Measurements from ENCODE around the gene MIOS. TPM values are rescaled to one million over a fixed set of nuclear protein-coding genes. Genes with fewer than 3 reads are reported as not detected.
A peak's percentile ranks its signal among the peaks of the same experiment; 100 is the strongest.

Gene MIOS
- polyA plus RNA-seq, 1 donor from 2014 or later, result 38.8 TPM

DNA sequence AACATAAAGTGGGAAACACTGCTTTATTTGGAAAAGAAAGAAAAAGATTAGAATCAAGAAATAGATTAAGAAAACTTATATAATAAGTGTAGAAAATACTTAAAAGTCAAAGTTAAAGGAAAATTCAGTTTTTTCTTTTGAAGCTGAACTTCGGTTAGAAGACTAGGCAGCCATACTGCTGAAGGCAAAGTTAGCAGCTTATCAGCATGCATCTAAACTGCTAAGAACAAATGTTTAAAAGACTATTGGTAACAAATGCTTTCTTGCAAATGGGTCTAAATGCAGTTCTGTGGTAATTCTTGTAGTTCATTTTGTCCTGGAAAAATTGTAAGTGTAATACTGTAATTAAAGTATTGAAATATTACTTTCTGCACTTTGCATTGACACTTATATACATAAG, 18.0 kb downstream of the MIOS start:
- Mint-ChIP-seq H3K4me1 (peaks cover 0 to 4% (median 2%) of the 10 kb centered on the region in 3 donors), H3K4me3 (no peak overlapping the region), H3K27me3 (no peaks in the 10 kb centered on the region), H3K9me3 (no peaks in the 10 kb centered on the region), H3K27ac (no peak overlapping the region), H3K36me3 (no peaks in the 10 kb centered on the region)

GRCh38 chr7:7585241-7585928, 18.7 kb downstream of the MIOS start:
- Mint-ChIP-seq H3K36me3 (peaks cover 4% of the 10 kb centered on the region), H3K9me3 (no peaks in the 10 kb centered on the region), H3K4me3 (no peak overlapping the region), H3K4me1 (peaks cover 0 to 8% (median 2%) of the 10 kb centered on the region in 3 donors), H3K27me3 (no peaks in the 10 kb centered on the region), H3K27ac (no peak overlapping the region)

DNA sequence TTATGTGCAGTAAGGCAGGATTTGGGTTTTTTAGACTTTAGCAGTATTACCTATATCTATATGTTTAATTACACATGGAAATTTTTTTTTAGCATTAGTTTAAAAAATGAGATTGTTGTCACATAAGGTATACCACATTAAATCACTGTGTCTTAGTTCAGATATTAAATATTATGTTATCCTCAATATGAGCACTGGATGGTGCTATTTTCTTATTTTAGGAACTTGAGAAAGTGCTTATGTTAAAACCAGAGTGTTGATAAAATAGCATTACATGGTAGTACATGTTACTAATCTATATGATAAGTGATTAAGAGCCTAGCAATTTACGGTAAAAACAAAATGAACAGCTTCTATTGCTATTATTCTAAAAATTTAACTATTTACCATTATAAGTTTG, 28.8 kb downstream of the MIOS start:
- Mint-ChIP-seq H3K9me3 (no peaks in the 10 kb centered on the region), H3K4me3 (no peak overlapping the region), H3K27ac (no peak overlapping the region)

GRCh38 chr7:7596176-7596575, 29.5 kb downstream of the MIOS start:
- Mint-ChIP-seq H3K36me3 (peaks cover 5% of the 10 kb centered on the region), H3K27me3 (no peaks in the 10 kb centered on the region), H3K4me1 (peaks cover 0 to 2% (median 0%) of the 10 kb centered on the region in 3 donors), H3K27ac (no peak overlapping the region), H3K9me3 (no peaks in the 10 kb centered on the region), H3K4me3 (no peak overlapping the region)

More for the DNA sequence above, 28.8 kb downstream of the MIOS start:
- H3K27me3 Mint-ChIP-seq, result no peaks in the 10 kb centered on the region
- H3K36me3 Mint-ChIP-seq, result peaks cover 5% of the 10 kb centered on the region
- peaks cover 0 to 2% (median 0%) of the 10 kb centered on the region in 3 donors for H3K4me1 Mint-ChIP-seq

DNA sequence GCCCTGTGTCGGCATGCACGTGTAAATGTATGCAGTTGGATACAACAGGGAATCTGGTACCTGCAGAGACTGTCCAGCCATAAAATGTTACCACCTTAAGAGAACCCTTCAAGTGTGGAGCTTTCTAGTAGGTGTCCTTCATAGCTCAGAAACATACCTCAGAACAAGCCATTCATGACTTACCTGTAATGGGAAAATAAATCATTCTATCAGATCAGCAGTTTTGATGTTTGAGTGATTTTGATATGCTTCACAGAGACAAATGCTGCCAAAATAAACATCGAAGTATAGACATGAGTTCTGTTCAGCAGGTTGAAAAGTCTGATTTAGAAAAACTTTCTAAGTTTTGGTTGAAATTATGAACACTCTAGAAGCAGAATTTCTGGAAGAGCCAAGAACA, 40.3 kb downstream of the MIOS start:
- Mint-ChIP-seq H3K27me3 (no peaks in the 10 kb centered on the region), H3K27ac (no peak overlapping the region), H3K36me3 (peaks cover 4% of the 10 kb centered on the region), H3K4me1 (no peaks in the 10 kb centered on the region), H3K9me3 (no peaks in the 10 kb centered on the region), H3K4me3 (no peak overlapping the region)

- peaks cover 4% of the 10 kb centered on the region for H3K36me3 Mint-ChIP-seq
- H3K27me3 Mint-ChIP-seq, result no peaks in the 10 kb centered on the region
- peaks cover 0 to 3% (median 0%) of the 10 kb centered on the region in 3 donors for H3K4me1 Mint-ChIP-seq
- H3K27ac Mint-ChIP-seq, result no peak overlapping the region
- H3K9me3 Mint-ChIP-seq, result no peaks in the 10 kb centered on the region
- no peak overlapping the region for H3K4me3 Mint-ChIP-seq
Observed at GRCh38 chr7:7609330-7609729, 42.6 kb downstream of the MIOS start.

DNA sequence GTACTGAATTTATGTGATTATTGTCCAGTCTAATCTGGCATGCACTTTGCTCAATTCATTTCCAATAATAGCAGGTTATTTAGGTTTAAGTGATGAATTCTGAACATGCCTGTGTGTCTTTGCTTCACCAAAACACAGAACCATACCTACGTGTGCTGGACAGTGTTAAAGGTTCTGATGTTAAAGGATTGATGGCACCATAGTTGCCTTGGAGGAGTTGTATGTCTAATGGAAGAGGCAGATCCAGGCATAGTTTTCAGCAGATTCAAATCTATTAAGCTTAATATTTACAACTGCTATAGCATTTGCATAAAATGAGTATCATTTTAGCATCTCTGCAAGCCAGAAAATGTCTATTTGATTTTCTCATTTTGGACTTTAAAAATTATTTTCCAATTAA, 45.8 kb downstream of the MIOS start:
- H3K27me3 Mint-ChIP-seq, result no peaks in the 10 kb centered on the region
- no peaks in the 10 kb centered on the region for H3K9me3 Mint-ChIP-seq
- H3K4me1 Mint-ChIP-seq, result peaks cover 2 to 6% (median 6%) of the 10 kb centered on the region in 3 donors
- no peak overlapping the region for H3K4me3 Mint-ChIP-seq
- H3K36me3 Mint-ChIP-seq, result peaks cover 4% of the 10 kb centered on the region
- peak overlapping the region in 1 of 3 donors; percentile 36 for H3K27ac Mint-ChIP-seq

DNA sequence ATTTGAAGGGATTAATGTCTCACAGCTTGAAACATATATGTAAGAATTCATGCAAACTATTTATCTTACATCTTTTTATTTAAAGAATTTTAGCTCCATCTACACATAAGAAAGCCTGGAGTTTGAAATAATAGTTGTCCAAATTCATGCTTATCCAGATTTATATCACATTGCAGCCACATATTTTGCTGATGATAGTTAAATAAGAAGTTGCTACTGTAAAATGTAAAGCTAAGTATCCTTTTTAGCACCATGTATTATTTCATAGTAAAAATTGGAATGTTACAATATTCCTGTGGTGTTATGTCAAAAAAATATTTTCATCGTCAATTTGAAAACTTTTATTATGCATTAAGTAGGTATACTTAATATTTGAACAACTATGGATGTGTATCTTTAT, 46.5 kb downstream of the MIOS start:
- H3K27me3 Mint-ChIP-seq, result no peaks in the 10 kb centered on the region
- H3K4me1 Mint-ChIP-seq, result peaks cover 2 to 6% (median 6%) of the 10 kb centered on the region in 3 donors
- no peaks in the 10 kb centered on the region for H3K36me3 Mint-ChIP-seq
- H3K27ac Mint-ChIP-seq, result no peak overlapping the region
- no peak overlapping the region for H3K4me3 Mint-ChIP-seq
- no peaks in the 10 kb centered on the region for H3K9me3 Mint-ChIP-seq

DNA sequence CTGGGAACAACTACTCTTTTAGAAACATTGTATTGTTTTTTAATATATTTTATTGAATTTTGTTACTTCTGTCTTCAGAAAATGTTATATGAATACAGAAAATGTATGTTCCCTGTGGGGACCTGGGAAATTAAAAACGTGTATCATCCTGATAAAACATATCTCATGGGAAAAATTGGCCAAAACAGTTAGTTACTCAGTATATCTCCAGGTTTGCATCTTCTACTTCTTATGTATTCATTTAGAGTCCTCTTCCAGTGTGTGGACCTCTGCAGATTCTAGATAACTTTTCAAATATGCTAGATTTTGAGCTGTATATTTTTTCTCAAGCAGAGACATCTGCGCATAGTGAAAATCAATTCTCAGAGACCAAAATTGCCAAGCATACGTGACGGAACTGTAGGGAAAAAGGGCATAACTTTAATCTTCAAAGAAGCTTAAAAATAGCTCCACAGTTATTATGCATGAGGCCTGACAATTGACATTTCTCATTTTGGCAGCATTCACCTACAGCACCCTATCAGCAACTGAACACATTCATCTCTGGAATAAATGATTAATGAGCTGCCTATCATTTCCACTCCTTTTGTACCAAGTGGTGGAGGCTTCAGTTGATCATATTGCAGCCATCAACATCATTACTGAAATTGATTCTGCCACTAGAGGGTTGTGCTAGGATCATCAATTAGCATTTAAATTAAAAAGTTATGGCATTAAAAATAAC, 47.5 kb downstream of the MIOS start:
- no peaks in the 10 kb centered on the region for H3K9me3 Mint-ChIP-seq
- no peaks in the 10 kb centered on the region for H3K36me3 Mint-ChIP-seq
- H3K4me3 Mint-ChIP-seq, result no peak overlapping the region
- peak overlapping the region in 1 of 3 donors; percentile 22 for H3K27ac Mint-ChIP-seq
- no peaks in the 10 kb centered on the region for H3K27me3 Mint-ChIP-seq
- H3K4me1 Mint-ChIP-seq, result peaks cover 2 to 6% (median 6%) of the 10 kb centered on the region in 3 donors

DNA sequence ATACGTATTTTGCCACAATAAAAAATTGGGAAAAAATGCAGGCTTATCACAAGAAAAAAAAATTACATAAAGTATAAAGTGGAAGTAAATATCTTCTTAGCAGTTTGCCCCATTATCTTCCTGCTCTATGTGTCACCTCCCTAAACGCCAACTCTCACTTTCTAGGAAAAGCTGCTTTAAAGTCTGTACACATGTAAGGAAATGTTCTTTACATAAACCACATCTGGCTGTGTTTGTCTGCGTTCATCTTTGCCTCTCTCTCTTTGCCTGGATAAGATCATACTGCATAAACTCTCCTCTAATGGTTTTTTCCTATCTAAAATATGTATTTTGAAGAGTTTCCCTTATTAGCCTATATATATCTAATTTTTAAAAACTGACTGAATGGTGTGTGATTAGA, 50.9 kb downstream of the MIOS start:
- Mint-ChIP-seq H3K4me3 (no peak overlapping the region), H3K36me3 (no peaks in the 10 kb centered on the region), H3K27ac (no peak overlapping the region), H3K4me1 (peaks cover 2 to 6% (median 6%) of the 10 kb centered on the region in 3 donors), H3K27me3 (no peaks in the 10 kb centered on the region), H3K9me3 (no peaks in the 10 kb centered on the region)

GRCh38 chr7:7618410-7618809, 51.7 kb downstream of the MIOS start:
- H3K27ac Mint-ChIP-seq, result no peak overlapping the region
- peaks cover 2 to 6% (median 6%) of the 10 kb centered on the region in 3 donors for H3K4me1 Mint-ChIP-seq
- H3K36me3 Mint-ChIP-seq, result no peaks in the 10 kb centered on the region
- H3K9me3 Mint-ChIP-seq, result no peaks in the 10 kb centered on the region
- no peaks in the 10 kb centered on the region for H3K27me3 Mint-ChIP-seq
- no peak overlapping the region for H3K4me3 Mint-ChIP-seq

DNA sequence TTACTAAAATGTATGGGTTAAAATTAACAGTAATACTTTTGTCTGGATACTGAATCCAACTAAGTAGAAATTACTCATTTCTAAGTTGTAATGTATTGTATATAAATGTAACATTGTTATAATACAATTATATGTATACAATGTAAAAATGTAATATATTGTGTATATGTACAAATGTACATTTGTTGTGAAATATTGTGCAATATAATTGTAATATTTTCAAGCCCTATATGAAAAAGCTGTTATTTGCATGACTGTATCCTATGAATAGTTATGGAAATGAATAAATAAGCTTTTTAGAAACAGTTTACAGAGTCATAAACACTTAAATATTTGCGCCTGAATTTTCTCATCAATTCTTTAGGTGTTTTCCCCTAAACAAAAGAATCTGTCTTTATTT, 53.6 kb downstream of the MIOS start:
- H3K9me3 Mint-ChIP-seq, result no peaks in the 10 kb centered on the region
- H3K36me3 Mint-ChIP-seq, result no peaks in the 10 kb centered on the region
- no peak overlapping the region for H3K27ac Mint-ChIP-seq
- no peaks in the 10 kb centered on the region for H3K27me3 Mint-ChIP-seq
- no peak overlapping the region for H3K4me3 Mint-ChIP-seq
- peaks cover 0 to 4% (median 1%) of the 10 kb centered on the region in 3 donors for H3K4me1 Mint-ChIP-seq

- Mint-ChIP-seq H3K4me3 (no peak overlapping the region), H3K27ac (no peak overlapping the region), H3K9me3 (peaks cover 0 to 2% (median 0%) of the 10 kb centered on the region in 3 donors), H3K27me3 (no peaks in the 10 kb centered on the region), H3K4me1 (no peaks in the 10 kb centered on the region), H3K36me3 (peaks cover under 1% of the 10 kb centered on the region)
Observed at GRCh38 chr7:7620644-7621210, 54.0 kb downstream of the MIOS start.

DNA sequence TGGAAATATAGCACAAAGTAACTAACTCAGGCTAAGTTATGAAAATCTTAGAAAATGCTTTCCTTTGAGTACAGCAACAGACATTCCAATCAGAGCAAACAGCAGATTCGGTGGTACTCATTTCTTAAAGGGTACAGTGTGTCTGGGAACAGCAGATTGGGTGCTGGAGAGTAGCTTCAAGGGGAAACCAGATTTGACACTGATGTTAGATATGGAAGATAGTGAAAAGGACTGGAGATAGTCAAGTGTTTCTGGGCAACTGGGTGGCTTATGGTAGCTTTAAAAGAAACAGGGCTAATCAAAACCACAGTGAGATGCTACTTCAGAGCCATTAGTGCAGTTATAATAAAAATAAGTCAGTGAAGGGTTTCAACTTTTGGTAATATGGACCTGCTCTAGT, 61.8 kb downstream of the MIOS start:
- Mint-ChIP-seq H3K4me3 (no peak overlapping the region), H3K9me3 (peaks cover 2 to 12% (median 4%) of the 10 kb centered on the region in 3 donors), H3K4me1 (no peaks in the 10 kb centered on the region), H3K36me3 (peaks cover 8% of the 10 kb centered on the region), H3K27me3 (no peaks in the 10 kb centered on the region), H3K27ac (no peak overlapping the region)

DNA sequence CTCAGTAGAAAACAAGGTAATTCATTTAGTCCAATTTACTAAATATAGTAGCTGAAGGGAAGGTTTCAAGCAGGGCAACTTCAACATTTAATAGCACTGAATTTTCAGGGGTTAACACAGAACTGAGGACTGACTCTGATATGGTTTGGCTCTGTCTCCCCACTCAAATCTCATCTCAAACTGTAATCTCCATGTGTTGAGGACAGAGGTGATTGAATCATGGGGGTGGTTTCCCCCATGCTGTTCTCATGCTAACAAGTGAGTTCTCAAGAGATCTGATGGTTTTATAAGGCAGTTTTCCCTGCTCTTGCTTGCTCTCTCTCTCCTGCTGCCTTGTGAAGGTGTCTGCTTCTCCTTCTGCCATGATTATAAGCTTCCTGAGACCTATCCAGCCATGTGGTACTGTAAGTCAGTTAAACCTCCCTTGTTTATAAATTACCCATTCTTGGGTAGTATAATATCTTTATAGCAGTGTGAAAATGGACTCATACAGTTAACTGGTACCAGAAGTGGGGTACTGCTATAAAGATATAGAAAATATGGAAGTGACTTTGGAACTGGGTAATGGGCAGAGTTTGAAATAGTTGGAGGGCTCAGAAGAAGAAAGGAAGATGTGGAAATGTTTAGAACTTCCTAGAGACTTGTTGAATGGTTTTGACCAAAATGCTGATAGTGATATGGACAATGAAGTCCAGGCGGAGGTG, 64.1 kb downstream of the MIOS start:
- H3K9me3 Mint-ChIP-seq, result peaks cover 2 to 10% (median 4%) of the 10 kb centered on the region in 3 donors
- no peaks in the 10 kb centered on the region for H3K27me3 Mint-ChIP-seq
- no peaks in the 10 kb centered on the region for H3K4me1 Mint-ChIP-seq
- no peak overlapping the region for H3K27ac Mint-ChIP-seq
- H3K4me3 Mint-ChIP-seq, result no peak overlapping the region
- H3K36me3 Mint-ChIP-seq, result peaks cover 8% of the 10 kb centered on the region

All from IgD-negative memory B cell (primary cell).